Measurements from ENCODE around the gene NAT10.
A peak's percentile ranks its signal among the peaks of the same experiment; 100 is the strongest.

Gene NAT10

DNA sequence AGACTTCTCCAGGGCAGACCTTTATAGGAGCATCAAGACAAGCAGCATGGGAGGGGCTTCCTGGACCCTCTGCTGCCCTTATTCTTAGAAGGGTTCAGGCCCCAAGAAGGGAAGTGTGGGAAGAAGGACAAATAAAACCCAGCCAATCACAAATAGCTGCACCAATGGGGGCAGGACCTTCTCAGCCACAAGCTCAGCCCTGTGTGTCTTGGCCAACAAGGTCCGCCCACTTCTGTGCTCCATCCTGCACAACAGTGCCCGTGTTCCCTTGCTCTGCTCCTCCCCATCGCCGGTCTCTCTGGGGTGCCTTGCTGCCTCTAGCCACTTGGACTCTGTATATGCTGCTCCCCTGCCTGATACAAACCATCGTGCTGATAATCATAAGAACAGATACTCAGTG is 86.1 kb downstream of the NAT10 start:
- DNase-seq = no peak

DNA sequence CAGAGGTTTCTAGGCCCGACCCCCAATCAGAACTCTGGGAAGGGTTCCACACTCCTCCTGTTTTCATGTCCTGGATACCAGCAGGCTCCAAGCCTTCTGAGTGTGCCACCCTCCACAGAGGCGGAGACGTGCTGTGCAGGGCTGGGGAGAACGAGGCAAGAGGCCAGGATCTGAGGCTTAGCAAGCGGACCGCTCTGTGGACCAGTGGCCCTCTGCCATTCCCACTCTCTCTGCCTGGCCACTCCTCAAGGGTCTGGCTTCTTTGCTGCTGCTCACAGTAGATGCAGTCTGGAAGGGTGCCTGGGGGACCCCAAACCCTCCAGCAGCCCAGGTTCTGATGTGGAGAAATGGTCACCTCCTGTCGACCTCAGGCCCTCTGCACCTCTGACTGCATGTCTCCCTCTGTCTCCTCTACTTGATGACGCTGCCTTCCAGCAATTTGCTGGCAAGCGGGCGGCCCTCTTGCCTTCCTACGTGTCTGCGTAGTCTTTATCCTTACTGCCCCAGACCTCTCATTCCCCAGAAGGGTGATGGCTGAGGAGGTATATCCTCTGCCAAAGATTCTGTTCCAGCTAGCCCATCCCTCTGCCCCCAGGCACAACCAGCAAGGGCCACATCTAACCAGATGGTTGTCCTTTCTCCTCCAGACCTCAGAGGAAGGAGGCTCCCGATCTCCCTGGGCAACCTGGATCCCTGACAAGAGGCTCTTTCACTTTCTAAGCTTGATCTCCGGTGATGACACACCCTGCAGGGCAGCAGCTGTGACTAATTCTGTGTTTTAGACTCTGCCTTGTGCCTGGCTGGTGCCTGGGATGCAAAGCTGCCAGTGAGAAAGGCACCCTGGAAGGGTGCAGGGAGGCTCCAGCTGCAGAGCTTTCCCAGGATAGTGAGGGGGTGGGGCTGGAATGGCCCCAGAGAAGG is 87.3 kb downstream of the NAT10 start:
- peak; percentile 53 for DNase-seq

GRCh38 chr11:34194576-34195335 is 89.3 kb downstream of the NAT10 start:
- no peak for DNase-seq
